DND-41 (cell line): ENCODE data around the gene ADCY1.

Experiments
- EZH2 ChIP-seq: IDR thresholded peaks from 3 replicates; pipeline ENCODE4 v1.6.1; 2012; ENCODE audit warnings: borderline replicate concordance, low read depth, mild to moderate bottlenecking, moderate library complexity, low read length, inconsistent platforms; ENCODE audit not compliant: severe bottlenecking
- TF ChIP-seq, protein P1 (sequence below): IDR thresholded peaks from 2 replicates; pipeline ENCODE4 v1.5.1; 2012; ENCODE audit warnings: borderline replicate concordance, low read length, moderate library complexity, mild to moderate bottlenecking; ENCODE audit not compliant: poor library complexity, severe bottlenecking; ENCODE audit errors: extremely low read depth

- TF ChIP-seq, protein P1, sequence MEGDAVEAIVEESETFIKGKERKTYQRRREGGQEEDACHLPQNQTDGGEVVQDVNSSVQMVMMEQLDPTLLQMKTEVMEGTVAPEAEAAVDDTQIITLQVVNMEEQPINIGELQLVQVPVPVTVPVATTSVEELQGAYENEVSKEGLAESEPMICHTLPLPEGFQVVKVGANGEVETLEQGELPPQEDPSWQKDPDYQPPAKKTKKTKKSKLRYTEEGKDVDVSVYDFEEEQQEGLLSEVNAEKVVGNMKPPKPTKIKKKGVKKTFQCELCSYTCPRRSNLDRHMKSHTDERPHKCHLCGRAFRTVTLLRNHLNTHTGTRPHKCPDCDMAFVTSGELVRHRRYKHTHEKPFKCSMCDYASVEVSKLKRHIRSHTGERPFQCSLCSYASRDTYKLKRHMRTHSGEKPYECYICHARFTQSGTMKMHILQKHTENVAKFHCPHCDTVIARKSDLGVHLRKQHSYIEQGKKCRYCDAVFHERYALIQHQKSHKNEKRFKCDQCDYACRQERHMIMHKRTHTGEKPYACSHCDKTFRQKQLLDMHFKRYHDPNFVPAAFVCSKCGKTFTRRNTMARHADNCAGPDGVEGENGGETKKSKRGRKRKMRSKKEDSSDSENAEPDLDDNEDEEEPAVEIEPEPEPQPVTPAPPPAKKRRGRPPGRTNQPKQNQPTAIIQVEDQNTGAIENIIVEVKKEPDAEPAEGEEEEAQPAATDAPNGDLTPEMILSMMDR, result no peak
- TF ChIP-seq EZH2, result no peak
Observed at GRCh38 chr7:45717537-45718235, 143.5 kb downstream of the ADCY1 start.
